HepG2 (cell line): ENCODE measurements around the gene NUP93. TPM values are rescaled to one million over a fixed set of nuclear protein-coding genes. Genes with fewer than 3 reads are reported as not detected.

ENCODE experiments used
- ATAC-seq: fragments of 200-7000 bp; cut with Tn5 transposase; 3 replicates; pipeline ENCODE4 v1.9.1; 2020; ENCODE audit warnings: mild to moderate bottlenecking, moderate library complexity
- BruUV-seq: library from RNA; stranded (reverse); fragments of 400-500 nt; replicated peaks from 2 replicates; lab custom pipeline; 2021; lab: Mats Ljungman, UMichigan
- CTCF ChIA-PET: fragments of 300-600 bp; formaldehyde crosslinking; extraction: SDS; loops from one replicate; lab custom pipeline; 2021; ENCODE audit warnings: low total read pairs, inconsistent platforms, low intra/inter-chr PET ratio; lab: Yijun Ruan, JAX
- POLR2A ChIA-PET: fragments of 350-600 bp; sonication (Branson Sonifier 250); formaldehyde crosslinking; loops from one replicate; lab custom pipeline; 2020; ENCODE audit warnings: antibody characterized with exemption, inconsistent platforms; lab: Yijun Ruan, JAX
- DNase-seq: peaks from one replicate; pipeline ENCODE4 v3.0.0-alpha.2; 2015; ENCODE audit warnings: low spot score
- FAIRE-seq: peaks from 3 replicates; lab custom pipeline; 2011; peaks lifted over from hg19 to GRCh38; lab: Jason Lieb, UNC
- H2AFZ ChIP-seq: one replicate; pipeline ENCODE4 v1.6.1; 2011; ENCODE audit warnings: low read length, inconsistent platforms
- H3K27ac ChIP-seq: fragments of 300-600 bp; 3 replicates; pipeline ENCODE4 v1.8.0; 2011; ENCODE audit warnings: mixed run types, mild to moderate bottlenecking, mixed read lengths, low read length, inconsistent platforms; ENCODE audit not compliant: insufficient read depth; ENCODE audit errors: extremely low read length
- H3K27me3 ChIP-seq, 2 experiments: fragments of 200-600 bp in 1 of 2; 2 replicates in 1 of 2; 3 replicates in 1 of 2; pipeline versions ENCODE4 v1.6.0 to v1.8.0; 2011; ENCODE audit warnings: low read length in 2 of 2, mild to moderate bottlenecking in 2 of 2, moderate library complexity in 2 of 2, inconsistent platforms in 1 of 2; ENCODE audit not compliant: insufficient read depth in 2 of 2, control insufficient read depth in 1 of 2
- H3K36me3 ChIP-seq, 2 experiments: fragments of 200-600 bp in 1 of 2; replicated peaks in 1 of 2; 2 replicates in 1 of 2; 3 replicates in 1 of 2; pipeline versions ENCODE4 v1.5.1 to v1.8.0; 2011; ENCODE audit warnings: low read length in 2 of 2, inconsistent platforms in 1 of 2; ENCODE audit not compliant: insufficient read depth in 2 of 2, control insufficient read depth in 1 of 2
- H3K4me1 ChIP-seq: 2 replicates; pipeline ENCODE4 v1.5.1; 2012; ENCODE audit warnings: low read length, inconsistent platforms; ENCODE audit not compliant: insufficient read depth
- H3K4me2 ChIP-seq: 2 replicates; pipeline ENCODE4 v1.6.0; 2011; ENCODE audit warnings: low read depth, low read length, inconsistent platforms
- H3K4me3 ChIP-seq, 3 experiments: fragments of 200-600 bp in 1 of 3; sonication (generic), shearing (Covaris generic) in 1 of 3; replicated peaks in 1 of 3; 2 replicates each; pipeline ENCODE4 v1.5.1; 2011 to 2016; ENCODE audit warnings: low read length in 3 of 3, inconsistent platforms in 2 of 3, low read depth in 2 of 3, mild to moderate bottlenecking in 2 of 3, control low read depth in 1 of 3, mixed read lengths in 1 of 3; ENCODE audit not compliant: insufficient read depth in 1 of 3
- H3K79me2 ChIP-seq: one replicate; pipeline ENCODE4 v1.6.1; 2011; ENCODE audit warnings: low read length, inconsistent platforms; ENCODE audit not compliant: insufficient read depth
- H3K9ac ChIP-seq: 2 replicates; pipeline ENCODE4 v1.6.0; 2011; ENCODE audit warnings: mild to moderate bottlenecking, low read depth, low read length, inconsistent platforms; ENCODE audit not compliant: insufficient read depth
- H3K9me3 ChIP-seq: 2 replicates; pipeline ENCODE4 v1.5.1; 2012; ENCODE audit warnings: mild to moderate bottlenecking, low read length
- H4K20me1 ChIP-seq: 2 replicates; pipeline ENCODE4 v1.6.0; 2011; ENCODE audit warnings: inconsistent platforms, mild to moderate bottlenecking, low read length, moderate library complexity; ENCODE audit not compliant: insufficient read depth
- ATF2 ChIP-seq: sonication (generic); formaldehyde crosslinking; IDR thresholded peaks from 2 replicates; pipeline ENCODE4 v1.4.0; 2020; ENCODE audit warnings: missing genetic modification reagents
- HNF4A ChIP-seq: sonication (generic); formaldehyde crosslinking; IDR thresholded peaks from 2 replicates; pipeline ENCODE4 v1.4.0; 2020; ENCODE audit warnings: missing genetic modification reagents
- HNF4G ChIP-seq, 2 experiments: sonication (generic) in 1 of 2; formaldehyde crosslinking in 1 of 2; IDR thresholded peaks; 2 replicates each; pipeline versions ENCODE4 v1.4.0 to v1.6.1; 2011 to 2020; ENCODE audit warnings: borderline replicate concordance in 2 of 2, low read depth in 2 of 2, mild to moderate bottlenecking in 2 of 2, low read length in 1 of 2, missing genetic modification reagents in 1 of 2, moderate library complexity in 1 of 2
- MIER3 ChIP-seq: IDR thresholded peaks from 2 replicates; pipeline ENCODE4 v1.6.1; 2016; ENCODE audit warnings: missing compliant biosample characterization, borderline replicate concordance
- MNT ChIP-seq: fragments of 450-650 bp; IDR thresholded peaks from 2 replicates; pipeline ENCODE4 v1.6.1; 2016
- MYC ChIP-seq: sonication (generic); formaldehyde crosslinking; IDR thresholded peaks from 2 replicates; pipeline ENCODE4 v1.9.0; 2021; ENCODE audit warnings: missing genetic modification reagents, borderline replicate concordance
- NCOR1 ChIP-seq: fragments of 200-600 bp; sonication (generic); IDR thresholded peaks from 2 replicates; pipeline ENCODE4 v1.7.0; 2017; ENCODE audit warnings: antibody characterized with exemption, low read length, borderline replicate concordance
- RXRA ChIP-seq: sonication (generic); formaldehyde crosslinking; IDR thresholded peaks from 2 replicates; pipeline ENCODE4 v1.5.1; 2020; ENCODE audit warnings: missing genetic modification reagents
- RXRB ChIP-seq: IDR thresholded peaks from 2 replicates; pipeline ENCODE4 v1.6.1; 2016; ENCODE audit warnings: borderline replicate concordance, missing genetic modification reagents, missing compliant biosample characterization
- THRA ChIP-seq: sonication (generic); formaldehyde crosslinking; IDR thresholded peaks from 2 replicates; pipeline ENCODE4 v1.4.0; 2020; ENCODE audit warnings: missing genetic modification reagents, borderline replicate concordance
- YEATS4 ChIP-seq: sonication (generic); formaldehyde crosslinking; IDR thresholded peaks from 2 replicates; pipeline ENCODE4 v1.4.0; 2020; ENCODE audit warnings: missing genetic modification reagents, borderline replicate concordance
- ZBTB37 ChIP-seq: sonication (generic); formaldehyde crosslinking; IDR thresholded peaks from 2 replicates; pipeline ENCODE4 v1.4.0; 2020; ENCODE audit warnings: mild to moderate bottlenecking, missing genetic modification reagents
- ZEB1 ChIP-seq: IDR thresholded peaks from 2 replicates; pipeline ENCODE4 v1.6.1; 2012; ENCODE audit warnings: mild to moderate bottlenecking, low read depth, inconsistent platforms; ENCODE audit not compliant: insufficient replicate concordance
- ZNF180 ChIP-seq: sonication (generic); formaldehyde crosslinking; IDR thresholded peaks from 2 replicates; pipeline ENCODE4 v1.4.0; 2020; ENCODE audit warnings: low read depth, missing genetic modification reagents, borderline replicate concordance
- ZNF446 ChIP-seq: sonication (generic); formaldehyde crosslinking; IDR thresholded peaks from 2 replicates; pipeline ENCODE4 v1.5.0; 2020; ENCODE audit warnings: mild to moderate bottlenecking, missing genetic modification reagents
- ZNF790 ChIP-seq: sonication (generic); formaldehyde crosslinking; IDR thresholded peaks from 2 replicates; pipeline ENCODE4 v1.8.0; 2022; ENCODE audit warnings: missing genetic modification reagents, mild to moderate bottlenecking, borderline replicate concordance
- WGBS: methylation state at CpG from one replicate; pipeline ENCODE4 v1.1.6; 2017; ENCODE audit warnings: low lambda C conversion rate; 5-methylcytosine and 5-hydroxymethylcytosine counted together
- in situ Hi-C: cut with HindIII; loops from 2 replicates; pipeline ENCODE4 v1.10.0; 2017; ENCODE audit warnings: low pct_unique_long_range_greater_than_20kb; ENCODE audit not compliant: extremely low pct_ligation_motif_present
- intact Hi-C: fragments of 100-400 bp; cut with micrococcal nuclease; formaldehyde crosslinking; loops from one replicate; pipeline ENCODE4 v1.10.0; 2022; ENCODE audit not compliant: unreplicated experiment
- polyA plus RNA-seq, 8 experiments: library from polyadenylated mRNA; depleted of rRNA in 3 of 8; stranded (reverse) in 7 of 8; unstranded in 1 of 8; fragments of >200 nt; fragmentation: Illumina TruSeq in 4 of 8; extraction: Trizol in 4 of 8; gene quantifications; 2 replicates each; pipeline versions ENCODE4 v1.2.1 to v1.2.3, GENCODE V29; 2011 to 2016; ENCODE audit warnings: low read depth in 4 of 8, missing spikeins in 1 of 8, mixed read lengths in 1 of 8; ENCODE audit not compliant: insufficient read depth in 1 of 8
- total RNA-seq, 5 experiments: library from RNA; depleted of rRNA; stranded (reverse); fragments of >200 nt; fragmentation: Illumina TruSeq; extraction: Trizol; gene quantifications; 2 replicates each; pipeline ENCODE4 v1.2.3, GENCODE V29; 2016; ENCODE audit warnings: low read depth in 1 of 5

Gene NUP93
- total and polyA plus RNA-seq, 2 of the 13 experiments (the other 11 are each of a cell fraction or from before 2014, with no cell fraction given): 58.5 to 140 TPM

- BruUV-seq: no TSS peak
- FAIRE-seq (no peak), ATAC-seq (peak; percentile 76), DNase-seq (no peak)
- ChIA-PET CTCF (no interaction called here), POLR2A (no interaction called here)
- peaks cover 24% of the 10 kb centered on the region for H3K4me1 ChIP-seq
- no peaks in the 10 kb centered on the region for H3K79me2 ChIP-seq
- H3K27me3 ChIP-seq: peaks cover 5 to 13% of the 10 kb centered on the region in 2 experiments; a peak in 1 of 5 replicates
- no peak overlapping the region for H3K27ac ChIP-seq
- 11% methylated on average over 4 of the region's 4 CpGs for WGBS
- no peak overlapping the region for H3K9ac ChIP-seq
- H4K20me1 ChIP-seq: no peaks in the 10 kb centered on the region
- in situ Hi-C loops: loop anchor here (10.0 kb wide), 1 partner anchor 195 kb away; no protein-coding TSS in a partner anchor
- no peaks in the 10 kb centered on the region for H3K9me3 ChIP-seq
- H2AFZ ChIP-seq: no peak overlapping the region
- H3K36me3 ChIP-seq: no peaks in the 10 kb centered on the region
- H3K4me2 ChIP-seq: peak overlapping the region; percentile 57
- intact Hi-C loops: no loop called here
- 0 out of 6 replicates have a peak overlapping the region, but pooled peaks of 1 of the 3 experiments have one; percentile 11 for H3K4me3 ChIP-seq
- 0 out of 2 replicates have a peak, but pooled peaks have one; percentile 41 for TF ChIP-seq RXRA (CRISPR knock-in tag)
- TF ChIP-seq HNF4A (CRISPR knock-in tag): peak; percentile 49; the same call in 1 of the 2 replicates
- peak; percentile 79; the same call in 1 of the 2 replicates for TF ChIP-seq ZNF180
- no peak for TF ChIP-seq NCOR1
- no peak for TF ChIP-seq MIER3 (CRISPR knock-in tag)
- TF ChIP-seq ZNF790 (CRISPR knock-in tag): no peak
- 0 out of 2 replicates have a peak, but pooled peaks have one; percentile 8 for TF ChIP-seq HNF4G (IDR thresholded peaks at IDR 0.05; ENCODE audit: borderline replicate concordance, low read depth, low read length)
- TF ChIP-seq HNF4G (CRISPR knock-in tag; IDR thresholded peaks at IDR 0.05; ENCODE audit: borderline replicate concordance, low read depth): no peak
- TF ChIP-seq MYC (CRISPR knock-in tag): 0 out of 2 replicates have a peak, but pooled peaks have one; percentile 22
- TF ChIP-seq ZNF446 (CRISPR knock-in tag): no peak
- no peak for TF ChIP-seq MNT
- peak; percentile 66; the same call in 1 of the 2 replicates for TF ChIP-seq THRA (CRISPR knock-in tag)
- TF ChIP-seq ZBTB37 (CRISPR knock-in tag): no peak
- TF ChIP-seq RXRB (CRISPR knock-in tag): 0 out of 2 replicates have a peak, but pooled peaks have one; percentile 25
- TF ChIP-seq ATF2 (CRISPR knock-in tag): no peak
- TF ChIP-seq YEATS4 (CRISPR knock-in tag): 0 out of 2 replicates have a peak, but pooled peaks have one; percentile 27
- no peak for TF ChIP-seq ZEB1
Measured at GRCh38 chr16:56709443-56710040, 20.4 kb upstream of the NUP93 start.
